Smooth muscle cell (in vitro differentiated cells): Measurements from ENCODE around the gene MRM1. TPM values are rescaled to one million over a fixed set of nuclear protein-coding genes. Genes with fewer than 3 reads are reported as not detected.
A peak's percentile ranks its signal among the peaks of the same experiment; 100 is the strongest.

Experiments
- DNase-seq: peaks from one replicate; lab custom pipeline; 2025; ENCODE audit not compliant: unreplicated experiment; lab: John Stamatoyannopoulos, UW
- H2AFZ ChIP-seq: fragments of 200-600 bp; sonication (generic); 2 replicates; pipeline ENCODE4 v1.6.0; 2016; ENCODE audit warnings: antibody characterized with exemption, low read depth, mild to moderate bottlenecking
- H3F3A ChIP-seq: fragments of 200-600 bp; sonication (generic); 2 replicates; pipeline ENCODE4 v1.6.0; 2017; ENCODE audit warnings: antibody characterized with exemption, low read depth
- H3K27ac ChIP-seq: fragments of 200-600 bp; sonication (generic); 2 replicates; pipeline ENCODE4 v1.5.1; 2016; ENCODE audit warnings: low read depth, mild to moderate bottlenecking
- H3K27me3 ChIP-seq: fragments of 200-600 bp; sonication (generic); 2 replicates; pipeline ENCODE4 v1.6.1; 2016; ENCODE audit warnings: low read depth, mild to moderate bottlenecking
- H3K36me3 ChIP-seq: fragments of 200-600 bp; sonication (generic); 2 replicates; pipeline ENCODE4 v1.5.1; 2016; ENCODE audit warnings: low read depth
- H3K4me1 ChIP-seq: fragments of 200-600 bp; sonication (generic); 2 replicates; pipeline ENCODE4 v1.5.1; 2016; ENCODE audit warnings: low read depth
- H3K4me2 ChIP-seq: fragments of 200-600 bp; sonication (generic); 2 replicates; pipeline ENCODE4 v1.6.0; 2016; ENCODE audit warnings: mild to moderate bottlenecking
- H3K4me3 ChIP-seq: fragments of 200-600 bp; sonication (generic); 2 replicates; pipeline ENCODE4 v1.5.1; 2016; ENCODE audit warnings: mild to moderate bottlenecking
- H3K79me2 ChIP-seq: fragments of 200-600 bp; sonication (generic); 2 replicates; pipeline ENCODE4 v1.6.0; 2016; ENCODE audit warnings: low read depth, mild to moderate bottlenecking
- H3K9ac ChIP-seq: fragments of 200-600 bp; sonication (generic); 2 replicates; pipeline ENCODE4 v1.6.0; 2016; ENCODE audit warnings: low read depth
- H3K9me3 ChIP-seq: fragments of 200-600 bp; sonication (generic); replicated peaks from 2 replicates; pipeline ENCODE4 v1.5.1; 2016; ENCODE audit warnings: low read depth
- H4K20me1 ChIP-seq: fragments of 200-600 bp; sonication (generic); 2 replicates; pipeline ENCODE4 v1.6.0; 2016; ENCODE audit warnings: low read depth
- CTCF ChIP-seq: fragments of 200-600 bp; sonication (generic); IDR thresholded peaks from 2 replicates; pipeline ENCODE4 v1.5.1; 2017; ENCODE audit warnings: borderline replicate concordance, mild to moderate bottlenecking, antibody characterized with exemption; ENCODE audit not compliant: insufficient read depth, poor library complexity, severe bottlenecking
- WGBS: methylation state at CpG from one replicate; pipeline ENCODE4 v1.1.7; 2016; ENCODE audit warnings: low lambda C conversion rate; 5-methylcytosine and 5-hydroxymethylcytosine counted together
- polyA plus RNA-seq: library from polyadenylated mRNA; unstranded; fragments of >200 nt; fragmentation: Nextera tagmentation; extraction: Ambion mirVana; gene quantifications from 2 replicates; pipeline ENCODE4 v1.2.1, GENCODE V29; 2016
- total RNA-seq: library from RNA; depleted of rRNA; stranded (reverse); fragments of >200 nt; gene quantifications from 2 replicates; pipeline ENCODE4 v1.2.3, GENCODE V29; 2014

The MRM1 gene
- total and polyA plus RNA-seq, 2 experiments from 2014 or later, result 1.7 to 2.2 TPM

GRCh38 chr17:36608794-36609497 is 7.6 kb downstream of the MRM1 start:
- Histone ChIP-seq H3K9me3 (no peaks in the 10 kb centered on the region), H3K79me2 (no peaks in the 10 kb centered on the region), H3K4me3 (no peak overlapping the region), H3F3A (no peaks in the 10 kb centered on the region), H4K20me1 (no peaks in the 10 kb centered on the region), H3K4me2 (no peak overlapping the region), H3K4me1 (no peaks in the 10 kb centered on the region), H3K27me3 (no peaks in the 10 kb centered on the region), H3K36me3 (no peaks in the 10 kb centered on the region), H3K27ac (no peak overlapping the region), H2AFZ (no peak overlapping the region), H3K9ac (no peak overlapping the region)
- peak; percentile 35 for TF ChIP-seq CTCF
- DNase-seq, result no peak
- 78% methylated on average over 23 of the region's 24 CpGs for WGBS

- no peaks in the 10 kb centered on the region for H3K9me3 ChIP-seq
- no peak overlapping the region for H3K27ac ChIP-seq
- H3K79me2 ChIP-seq, result no peaks in the 10 kb centered on the region
- no peak overlapping the region for H3K4me3 ChIP-seq
- H3K4me2 ChIP-seq, result no peak overlapping the region
- H2AFZ ChIP-seq, result no peak overlapping the region
- DNase-seq, result no peak
- no peaks in the 10 kb centered on the region for H3K4me1 ChIP-seq
- no peak for TF ChIP-seq CTCF
- no peaks in the 10 kb centered on the region for H3F3A ChIP-seq
- 91% methylated on average over 7 of the region's 7 CpGs for WGBS
- H3K27me3 ChIP-seq, result no peaks in the 10 kb centered on the region
- H4K20me1 ChIP-seq, result no peaks in the 10 kb centered on the region
- no peak overlapping the region for H3K9ac ChIP-seq
- H3K36me3 ChIP-seq, result no peaks in the 10 kb centered on the region
Observed at GRCh38 chr17:36609498-36609862, 8.1 kb downstream of the MRM1 start.

- H3K36me3 ChIP-seq, result no peaks in the 10 kb centered on the region
- H2AFZ ChIP-seq, result no peak overlapping the region
- TF ChIP-seq CTCF, result no peak
- H4K20me1 ChIP-seq, result no peaks in the 10 kb centered on the region
- H3K4me3 ChIP-seq, result no peak overlapping the region
- no peaks in the 10 kb centered on the region for H3K9me3 ChIP-seq
- H3F3A ChIP-seq, result no peaks in the 10 kb centered on the region
- no peak overlapping the region for H3K4me2 ChIP-seq
- DNase-seq, result no peak
- H3K79me2 ChIP-seq, result no peaks in the 10 kb centered on the region
- no peaks in the 10 kb centered on the region for H3K4me1 ChIP-seq
- no peaks in the 10 kb centered on the region for H3K27me3 ChIP-seq
- no peak overlapping the region for H3K27ac ChIP-seq
- H3K9ac ChIP-seq, result no peak overlapping the region
- WGBS, result 92% methylated on average over 6 of the region's 6 CpGs
Observed at GRCh38 chr17:36610474-36610873, 9.1 kb downstream of the MRM1 start.
